ENCODE results near the gene FAM177B. TPM values are rescaled to one million over a fixed set of nuclear protein-coding genes. Genes with fewer than 3 reads are reported as not detected.

The FAM177B gene
- total and polyA plus RNA-seq, 2 experiments from 2014 or later = not detected

GRCh38 chr1:222732216-222733159 lies 4.5 kb upstream of the FAM177B start:
- no peaks in the 10 kb centered on the region for H3K27me3 ChIP-seq (replicated peaks; ENCODE audit: insufficient read depth)
- H3K4me2 ChIP-seq (ENCODE audit: unreplicated experiment) = no peak overlapping the region
- no peaks in the 10 kb centered on the region for H3K79me2 ChIP-seq (ENCODE audit: insufficient read depth)
- WGBS, 2 experiments (ENCODE audit: low coverage in 1 of 2, low lambda C conversion rate in 2 of 2, missing lambda C conversion rate in 2 of 2) = 83 to 86% methylated on average over 3 of the region's 3 CpGs
- no peaks in the 10 kb centered on the region for H3K4me1 ChIP-seq (ENCODE audit: insufficient read depth)
- in situ Hi-C loops (cut with MboI) = no loop called here
- no peak overlapping the region for H2AFZ ChIP-seq
- H3K27ac ChIP-seq = no peak overlapping the region
- H3K9ac ChIP-seq = no peak overlapping the region
- TF ChIP-seq EZH2phosphoT487 (IDR thresholded peaks at IDR 0.05; ENCODE audit: insufficient read depth, low read depth) = no peak
- no peak for TF ChIP-seq EZH2 (IDR thresholded peaks at IDR 0.05; ENCODE audit: insufficient read depth, poor library complexity, severe bottlenecking)
- H3K9me2 ChIP-seq (ENCODE audit: insufficient read depth) = no peaks in the 10 kb centered on the region
- peaks cover 82% of the 10 kb centered on the region for H3K36me3 ChIP-seq (ENCODE audit: low read depth)
- peaks cover 51% of the 10 kb centered on the region for H3F3A ChIP-seq (ENCODE audit: insufficient read depth)
- no peak overlapping the region for H3K4me3 ChIP-seq
- no peaks in the 10 kb centered on the region for H4K20me1 ChIP-seq (ENCODE audit: insufficient read depth)
- DNase-seq = no peak
- no peaks in the 10 kb centered on the region for H3K9me3 ChIP-seq (ENCODE audit: low read depth)

DNA sequence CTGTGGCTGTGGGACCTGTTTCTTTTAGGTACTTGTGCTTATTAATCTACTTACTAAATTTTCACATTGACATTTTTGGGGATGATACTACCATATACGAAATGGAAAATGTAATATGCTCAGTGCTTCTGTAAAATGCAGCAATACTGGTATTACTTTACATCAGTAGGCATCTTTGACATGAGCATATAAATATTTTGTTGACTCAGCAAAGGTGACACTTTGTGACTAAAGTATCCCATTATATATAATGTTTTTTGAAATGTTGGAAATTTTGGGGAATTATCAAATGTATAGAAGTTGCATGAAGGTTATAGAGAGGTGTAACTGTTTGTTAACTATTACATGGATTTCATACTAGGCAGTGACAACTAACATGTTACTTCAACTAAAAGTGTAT lies 2.3 kb upstream of the FAM177B start:
- no peak for DNase-seq
- 66 to 71% methylated on average over 1 of the region's 1 CpG for WGBS, 2 experiments (ENCODE audit: low coverage in 1 of 2, low lambda C conversion rate in 2 of 2, missing lambda C conversion rate in 2 of 2)
- no peaks in the 10 kb centered on the region for H3K4me1 ChIP-seq (ENCODE audit: insufficient read depth)

DNA sequence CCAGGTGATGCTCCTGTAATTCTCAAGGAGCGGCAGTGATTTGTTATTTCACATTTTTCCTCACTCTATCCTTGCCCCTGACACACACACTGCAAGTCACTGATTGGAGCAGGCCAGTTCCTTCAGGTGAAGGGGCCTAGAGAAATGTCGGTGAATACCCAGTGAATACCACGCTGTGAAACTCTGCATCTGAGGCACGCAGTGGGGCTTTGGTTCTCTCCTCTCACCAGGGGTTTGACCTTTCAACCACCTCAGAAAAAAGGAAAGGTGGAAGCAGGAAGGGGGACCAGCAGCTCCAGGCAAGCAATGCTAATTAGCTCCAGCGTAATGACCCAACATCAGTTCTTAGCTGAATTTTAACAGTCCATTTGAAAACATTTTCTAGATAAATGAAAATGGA lies 532 bp upstream of the FAM177B start:
- no peaks in the 10 kb centered on the region for H3K27me3 ChIP-seq (replicated peaks; ENCODE audit: insufficient read depth)
- TF ChIP-seq EZH2 (IDR thresholded peaks at IDR 0.05; ENCODE audit: insufficient read depth, poor library complexity, severe bottlenecking) (no peak), EZH2phosphoT487 (IDR thresholded peaks at IDR 0.05; ENCODE audit: insufficient read depth, low read depth) (no peak)
- no peak overlapping the region for H3K4me3 ChIP-seq
- H3K79me2 ChIP-seq (ENCODE audit: insufficient read depth) = no peaks in the 10 kb centered on the region
- H3K9ac ChIP-seq = no peak overlapping the region
- H4K20me1 ChIP-seq (ENCODE audit: insufficient read depth) = no peaks in the 10 kb centered on the region
- no peak overlapping the region for H3K27ac ChIP-seq
- H3K36me3 ChIP-seq (ENCODE audit: low read depth) = peaks cover 44% of the 10 kb centered on the region
- in situ Hi-C loops (cut with MboI) = no loop called here
- H3K4me2 ChIP-seq (ENCODE audit: unreplicated experiment) = no peak overlapping the region
- H3K9me3 ChIP-seq (ENCODE audit: low read depth) = no peaks in the 10 kb centered on the region
- peaks cover 44% of the 10 kb centered on the region for H3F3A ChIP-seq (ENCODE audit: insufficient read depth)
- WGBS, 2 experiments (ENCODE audit: low coverage in 1 of 2, low lambda C conversion rate in 2 of 2, missing lambda C conversion rate in 2 of 2) = 54 to 57% methylated on average over 5 of the region's 5 CpGs
- H2AFZ ChIP-seq = no peak overlapping the region
- H3K9me2 ChIP-seq (ENCODE audit: insufficient read depth) = no peaks in the 10 kb centered on the region
- no peaks in the 10 kb centered on the region for H3K4me1 ChIP-seq (ENCODE audit: insufficient read depth)
- DNase-seq = no peak

More for the DNA sequence above, 2.3 kb upstream of the FAM177B start:
- Histone ChIP-seq H3F3A (ENCODE audit: insufficient read depth) (peaks cover 51% of the 10 kb centered on the region), H4K20me1 (ENCODE audit: insufficient read depth) (no peaks in the 10 kb centered on the region), H3K9ac (no peak overlapping the region), H2AFZ (no peak overlapping the region), H3K36me3 (ENCODE audit: low read depth) (peaks cover 59% of the 10 kb centered on the region), H3K4me3 (no peak overlapping the region), H3K4me2 (ENCODE audit: unreplicated experiment) (no peak overlapping the region), H3K79me2 (ENCODE audit: insufficient read depth) (no peaks in the 10 kb centered on the region), H3K9me3 (ENCODE audit: low read depth) (no peaks in the 10 kb centered on the region), H3K27ac (no peak overlapping the region), H3K27me3 (replicated peaks; ENCODE audit: insufficient read depth) (no peaks in the 10 kb centered on the region), H3K9me2 (ENCODE audit: insufficient read depth) (no peaks in the 10 kb centered on the region)
- in situ Hi-C loops (cut with MboI) = no loop called here
- no peak for TF ChIP-seq EZH2phosphoT487 (IDR thresholded peaks at IDR 0.05; ENCODE audit: insufficient read depth, low read depth)
- no peak for TF ChIP-seq EZH2 (IDR thresholded peaks at IDR 0.05; ENCODE audit: insufficient read depth, poor library complexity, severe bottlenecking)

DNA sequence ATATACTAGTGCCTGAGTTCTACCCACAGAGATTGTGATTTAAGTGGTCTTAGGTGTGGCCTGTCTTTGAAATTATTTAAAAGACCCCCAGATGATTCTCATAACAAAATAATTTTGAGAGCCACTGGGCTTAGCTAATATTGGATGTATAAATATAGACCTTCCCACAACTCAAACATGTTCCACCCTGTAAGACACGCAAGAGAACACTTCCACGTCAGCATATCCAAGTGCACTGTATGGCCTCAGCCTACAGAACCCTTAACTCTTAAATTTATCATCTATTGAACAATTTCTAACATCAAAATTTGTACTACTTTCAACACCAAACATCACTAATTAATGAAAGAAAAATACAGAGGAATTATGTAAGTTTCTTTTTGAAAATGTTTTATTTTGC lies 2.5 kb downstream of the FAM177B start:
- no peaks in the 10 kb centered on the region for H3K9me3 ChIP-seq (ENCODE audit: low read depth)
- H2AFZ ChIP-seq = no peak overlapping the region
- H3K79me2 ChIP-seq (ENCODE audit: insufficient read depth) = no peaks in the 10 kb centered on the region
- H3K27me3 ChIP-seq (replicated peaks; ENCODE audit: insufficient read depth) = no peaks in the 10 kb centered on the region
- no peak overlapping the region for H3K27ac ChIP-seq
- H3K9ac ChIP-seq = no peak overlapping the region
- H3K36me3 ChIP-seq (ENCODE audit: low read depth) = peaks cover 18% of the 10 kb centered on the region
- H3K4me3 ChIP-seq = no peak overlapping the region
- H3K4me2 ChIP-seq (ENCODE audit: unreplicated experiment) = no peak overlapping the region
- WGBS, 2 experiments (ENCODE audit: low coverage in 1 of 2, low lambda C conversion rate in 2 of 2, missing lambda C conversion rate in 2 of 2) = 88 to 94% methylated on average over 2 of the region's 2 CpGs
- no peaks in the 10 kb centered on the region for H3K4me1 ChIP-seq (ENCODE audit: insufficient read depth)
- no peaks in the 10 kb centered on the region for H4K20me1 ChIP-seq (ENCODE audit: insufficient read depth)
- in situ Hi-C loops (cut with MboI) = no loop called here
- H3F3A ChIP-seq (ENCODE audit: insufficient read depth) = peaks cover 23% of the 10 kb centered on the region; the same call in 1 of the 2 replicates
- no peak for DNase-seq
- no peak for TF ChIP-seq EZH2 (IDR thresholded peaks at IDR 0.05; ENCODE audit: insufficient read depth, poor library complexity, severe bottlenecking)
- no peak for TF ChIP-seq EZH2phosphoT487 (IDR thresholded peaks at IDR 0.05; ENCODE audit: insufficient read depth, low read depth)
- H3K9me2 ChIP-seq (ENCODE audit: insufficient read depth) = no peaks in the 10 kb centered on the region
